ENCODE results near the gene C1QL4.
"Not testable (repeated sequence)": the region's sequence is repeated elsewhere in the genome, so short reads cannot be mapped to it uniquely, and the experiment has no call there.

The C1QL4 gene

GRCh38 chr12:49288922-49289555 lies 47.9 kb downstream of the C1QL4 start:
- no peaks in the 10 kb centered on the region for H3K9me3 Mint-ChIP-seq
- H3K27me3 Mint-ChIP-seq = peaks cover 71% of the 10 kb centered on the region

GRCh38 chr12:49288412-49288853 lies 48.6 kb downstream of the C1QL4 start:
- Mint-ChIP-seq H3K9me3 (no peaks in the 10 kb centered on the region), H3K4me1 (no peaks in the 10 kb centered on the region), H3K27ac (no peak overlapping the region), H3K4me3 (no peak overlapping the region), H3K27me3 (peaks cover 68% of the 10 kb centered on the region)
- DNase-seq (peak; percentile 65 to 68), ATAC-seq (peak; percentile 71)

More at GRCh38 chr12:49288922-49289555, 47.9 kb downstream of the C1QL4 start:
- ATAC-seq (no peak), DNase-seq (no peak)
- Mint-ChIP-seq H3K27ac (no peak overlapping the region), H3K4me3 (no peak overlapping the region), H3K4me1 (no peaks in the 10 kb centered on the region)

GRCh38 chr12:49287876-49288275 lies 49.1 kb downstream of the C1QL4 start:
- Mint-ChIP-seq H3K4me3 (no peak overlapping the region), H3K27me3 (peaks cover 63% of the 10 kb centered on the region), H3K27ac (peak overlapping the region in 1 of 2 donors; percentile 59), H3K9me3 (no peaks in the 10 kb centered on the region), H3K4me1 (no peaks in the 10 kb centered on the region)
- DNase-seq = no peak
- no peak for ATAC-seq

GRCh38 chr12:49284672-49285071 lies 52.3 kb downstream of the C1QL4 start:
- Mint-ChIP-seq H3K9me3 (no peaks in the 10 kb centered on the region), H3K27ac (no peak overlapping the region), H3K27me3 (peaks cover 72% of the 10 kb centered on the region), H3K4me3 (no peak overlapping the region), H3K4me1 (no peaks in the 10 kb centered on the region)
- ATAC-seq (no peak), DNase-seq (no peak)

GRCh38 chr12:49283541-49284429 lies 53.2 kb downstream of the C1QL4 start:
- peaks cover 75% of the 10 kb centered on the region for H3K27me3 Mint-ChIP-seq
- H3K4me3 Mint-ChIP-seq = no peak overlapping the region
- no peaks in the 10 kb centered on the region for H3K9me3 Mint-ChIP-seq
- H3K4me1 Mint-ChIP-seq = no peaks in the 10 kb centered on the region
- DNase-seq = no peak
- no peak for ATAC-seq
- no peak overlapping the region for H3K27ac Mint-ChIP-seq

- not testable (repeated sequence) for H3K4me1 Mint-ChIP-seq, DNase-seq, H3K27ac Mint-ChIP-seq, H3K4me3 Mint-ChIP-seq, H3K9me3 Mint-ChIP-seq, ATAC-seq
- peaks cover 65% of the 10 kb centered on the region for H3K27me3 Mint-ChIP-seq
These were observed 54.1 kb downstream of the C1QL4 start for GRCh38 chr12:49282740-49283375.
